HG03060 (cell line): ENCODE measurements around the gene EDEM1.
A peak's percentile ranks its signal among the peaks of the same experiment; 100 is the strongest.
"Not testable (repeated sequence)": the region's sequence is repeated elsewhere in the genome, so short reads cannot be mapped to it uniquely, and the experiment has no call there.

Experiments used
- ATAC-seq: cut with Tn5 transposase; IDR thresholded peaks from one replicate; pipeline ENCODE4 v1.9.1; 2021; ENCODE audit warnings: low read depth, moderate number of reproducible peaks; ENCODE audit not compliant: unreplicated experiment

EDEM1 gene

DNA sequence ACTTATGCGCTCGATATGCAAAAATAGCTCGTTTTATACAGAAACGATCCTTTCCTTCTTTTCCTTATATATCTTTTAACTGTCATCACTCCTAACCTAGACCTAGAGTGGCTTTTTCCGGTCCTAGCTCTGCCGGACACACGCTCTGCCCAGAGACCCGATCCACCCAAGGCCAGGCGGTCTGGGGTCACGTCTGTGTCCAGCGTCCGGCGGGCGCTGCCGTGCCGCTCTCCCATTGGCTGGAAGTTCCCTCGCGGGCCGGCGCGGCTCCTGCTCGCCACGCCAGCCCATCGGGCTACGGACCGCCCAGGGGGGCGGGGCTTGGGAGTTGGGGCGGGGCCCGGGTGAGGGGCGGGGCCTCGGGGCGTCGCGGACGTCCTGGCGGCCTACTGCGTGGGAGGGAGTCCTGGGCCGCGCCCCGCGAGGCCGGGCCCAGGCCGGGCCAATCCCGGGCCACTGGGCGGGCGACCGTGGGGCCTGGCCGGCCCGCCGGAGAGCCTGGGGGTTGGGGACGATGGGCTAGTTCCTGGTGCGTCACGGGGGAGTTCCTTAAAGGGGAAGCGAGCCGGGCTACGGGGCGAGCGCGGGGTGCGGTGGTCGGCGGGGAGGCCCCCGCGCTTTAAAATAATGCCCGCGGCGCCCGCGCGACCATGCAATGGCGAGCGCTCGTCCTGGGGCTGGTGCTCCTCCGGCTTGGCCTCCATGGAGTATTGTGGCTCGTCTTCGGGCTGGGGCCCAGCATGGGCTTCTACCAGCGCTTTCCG, at the start of gene EDEM1:
EDEM1 (plus strand) TSS at position 552 of the 764 bp plus-strand sequence; CDS start at position 651, 99 bp downstream.
- peak; percentile 34 for ATAC-seq

DNA sequence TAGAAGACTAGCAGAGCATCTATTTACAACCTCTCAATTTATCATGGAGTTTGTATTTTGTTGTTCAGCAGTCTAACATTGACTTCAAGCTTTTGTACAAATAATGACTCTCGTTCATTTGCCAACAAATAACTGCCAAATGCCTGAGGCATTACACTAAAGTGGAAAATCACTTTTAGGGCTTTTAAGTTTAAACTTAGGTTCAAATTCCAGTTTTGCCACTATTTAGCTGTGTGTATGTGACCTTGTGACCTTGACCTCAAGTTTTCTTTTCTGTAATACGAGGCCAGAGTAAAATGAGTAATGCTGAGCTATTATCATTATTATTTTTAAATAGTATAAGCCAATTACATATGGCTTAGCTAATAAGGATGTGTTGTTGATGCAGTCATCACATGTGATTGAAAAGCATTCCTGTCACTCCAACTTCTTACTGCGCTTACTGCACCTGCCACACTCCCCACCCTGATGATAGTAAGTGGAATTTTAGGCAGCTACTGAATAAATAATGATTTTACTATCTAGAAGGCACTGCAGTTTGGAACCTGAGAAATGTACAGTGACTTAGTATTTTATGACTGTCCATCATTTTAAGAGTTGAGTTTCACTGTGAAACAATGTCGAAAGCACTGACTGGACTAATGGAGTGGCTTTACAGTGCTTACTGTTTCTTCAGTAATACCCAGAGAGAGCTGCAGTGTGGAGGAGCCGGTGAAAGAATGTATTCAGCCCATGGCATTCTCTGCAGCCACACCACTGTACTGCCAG, 49.1 kb upstream of the EDEM1 start:
- no peak for ATAC-seq

DNA sequence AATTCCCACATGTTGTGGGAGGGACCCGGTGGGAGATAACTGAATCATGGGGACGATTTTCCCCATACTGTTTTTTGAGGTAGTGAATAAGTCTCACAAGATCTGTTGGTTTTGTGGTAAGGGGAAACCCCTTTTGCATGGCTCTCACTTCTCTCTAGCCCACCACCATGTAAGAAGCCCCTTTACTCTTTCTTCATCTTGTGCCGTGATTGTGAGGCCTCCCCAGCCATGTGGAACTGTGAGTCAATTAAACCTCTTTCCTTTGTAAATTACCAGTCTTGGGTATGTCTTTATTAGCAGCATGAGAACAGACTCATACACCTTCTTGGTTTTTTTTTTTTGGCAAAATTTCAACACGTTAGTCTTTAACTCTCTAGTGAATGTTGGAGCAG, 47.3 kb upstream of the EDEM1 start:
- peak; percentile 43 for ATAC-seq

DNA sequence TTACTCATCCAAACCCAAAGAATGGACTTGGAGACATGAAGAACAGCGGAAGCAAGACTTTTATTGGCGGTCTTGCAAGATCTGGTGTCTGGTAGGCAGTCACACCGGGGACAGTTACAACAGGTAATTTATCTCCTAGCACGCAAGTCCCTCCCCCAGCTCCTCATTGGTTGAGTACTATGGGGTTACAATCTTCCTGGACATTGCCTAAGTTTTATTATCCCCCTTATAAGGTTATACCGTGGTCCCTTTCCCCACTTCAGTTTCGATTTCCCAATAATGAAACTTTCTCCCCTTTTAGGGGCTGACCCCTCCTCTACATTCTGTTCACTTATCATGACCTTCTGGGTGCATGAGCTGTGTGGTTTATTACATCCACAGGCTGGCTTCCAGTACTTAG, 46.7 kb upstream of the EDEM1 start:
- no peak for ATAC-seq

DNA sequence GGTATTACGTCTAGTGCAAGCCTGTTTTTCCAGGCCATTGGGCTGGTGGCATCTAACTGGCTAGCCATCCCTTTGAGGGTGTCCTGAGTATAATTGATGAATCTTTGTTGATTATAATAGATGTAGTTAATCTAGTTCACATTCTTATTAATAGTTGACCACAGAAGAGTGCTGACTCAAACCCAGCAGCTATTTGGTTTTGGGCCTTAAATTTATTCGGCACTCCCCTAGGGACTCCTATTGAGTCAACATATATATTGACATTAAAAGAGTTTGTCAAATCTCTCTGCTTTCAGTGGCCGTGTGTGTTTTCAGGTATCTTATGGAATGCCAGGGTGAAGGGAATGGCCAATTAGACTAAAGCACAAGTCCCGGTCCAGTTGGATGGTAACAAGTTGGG, 45.7 kb upstream of the EDEM1 start:
- ATAC-seq = no peak

DNA sequence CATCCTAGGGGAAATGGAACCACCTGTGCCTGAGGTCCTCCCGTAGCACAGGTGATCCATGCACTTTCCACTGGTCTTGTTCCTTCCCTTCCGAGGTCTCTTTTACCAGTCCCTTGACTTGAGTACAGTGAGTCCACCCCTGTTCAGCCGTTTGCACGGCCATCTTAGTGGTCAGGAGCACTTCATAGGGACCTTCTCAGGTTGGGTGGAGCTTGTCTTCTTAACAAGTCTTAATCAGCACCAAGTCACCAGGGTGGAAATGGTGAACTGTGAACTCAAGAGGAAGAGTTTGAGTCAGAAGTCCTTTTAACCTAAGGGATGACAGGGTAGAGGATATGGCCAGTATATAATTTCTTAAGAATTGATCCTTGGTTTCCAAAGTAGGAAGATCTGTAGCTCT, 44.0 kb upstream of the EDEM1 start:
- no peak for ATAC-seq

DNA sequence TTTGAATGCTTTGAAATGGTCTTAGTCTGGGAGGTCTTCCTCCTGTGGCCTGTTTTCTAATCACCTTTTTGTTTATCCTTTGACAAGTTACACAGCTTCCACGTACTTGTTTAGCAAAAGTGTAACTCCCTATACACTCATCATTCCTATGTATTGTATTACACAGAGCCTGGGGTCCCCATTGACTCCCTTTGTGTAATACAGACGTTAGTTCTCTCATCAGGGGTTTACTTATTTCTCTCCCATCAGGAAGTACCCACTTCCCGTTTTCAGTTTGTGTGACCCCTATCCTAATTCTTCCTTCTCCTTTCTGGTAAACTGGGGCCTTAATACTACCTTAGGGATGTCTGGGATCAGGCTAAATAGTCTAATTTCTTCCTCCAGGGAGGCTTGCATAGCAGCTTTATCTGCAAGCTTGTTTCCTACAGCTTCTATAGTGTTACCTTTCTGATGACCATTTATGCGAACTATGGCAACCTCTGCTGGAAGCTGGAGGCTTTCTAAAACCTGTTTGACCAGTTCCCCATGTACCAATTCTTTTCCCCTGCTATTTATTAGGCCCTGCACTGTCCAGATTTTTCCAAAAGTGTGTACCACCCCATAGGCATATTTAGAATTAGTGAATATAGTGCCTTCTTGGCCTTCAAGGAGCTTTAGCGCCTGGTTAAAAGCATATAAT, 43.1 kb upstream of the EDEM1 start:
- ATAC-seq = no peak

DNA sequence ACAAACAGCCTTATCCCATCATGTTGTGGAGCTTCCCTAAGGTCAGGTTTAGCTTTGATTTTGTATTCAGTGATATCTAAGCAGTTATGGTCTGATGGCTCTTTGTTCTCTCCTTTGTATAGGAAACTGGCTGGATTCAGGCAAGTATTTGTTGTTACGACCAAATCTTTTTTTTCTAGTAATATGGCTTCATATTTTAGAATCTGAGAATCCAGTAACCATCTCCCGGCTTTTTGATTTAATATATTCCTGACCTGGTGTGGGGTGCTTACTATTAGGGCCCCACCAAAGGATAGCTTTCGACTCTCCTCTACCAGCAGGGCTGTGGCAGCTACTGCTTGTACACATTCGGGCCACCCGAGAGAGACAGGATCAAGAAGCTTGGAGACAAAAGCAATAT, 42.4 kb upstream of the EDEM1 start:
- ATAC-seq = no peak

DNA sequence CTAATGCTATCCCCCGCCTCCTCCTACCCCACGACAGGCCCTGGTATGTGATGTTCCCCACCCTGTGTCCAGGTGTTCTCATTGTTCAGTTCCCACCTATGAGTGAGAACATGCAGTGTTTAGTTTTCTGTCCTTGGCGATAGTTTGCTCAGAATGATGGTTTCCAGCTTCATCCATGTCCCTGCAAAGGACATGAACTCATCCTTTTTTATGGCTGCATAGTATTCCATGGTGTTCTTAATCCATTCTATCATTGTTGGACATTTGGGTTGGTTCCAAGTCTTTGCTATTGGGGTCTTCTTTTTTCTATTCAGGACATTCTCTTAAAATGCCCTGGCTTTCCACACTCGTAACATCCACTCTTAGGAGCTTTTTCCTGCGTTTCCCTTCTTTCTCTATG, 40.4 kb upstream of the EDEM1 start:
- not testable (repeated sequence) for ATAC-seq

DNA sequence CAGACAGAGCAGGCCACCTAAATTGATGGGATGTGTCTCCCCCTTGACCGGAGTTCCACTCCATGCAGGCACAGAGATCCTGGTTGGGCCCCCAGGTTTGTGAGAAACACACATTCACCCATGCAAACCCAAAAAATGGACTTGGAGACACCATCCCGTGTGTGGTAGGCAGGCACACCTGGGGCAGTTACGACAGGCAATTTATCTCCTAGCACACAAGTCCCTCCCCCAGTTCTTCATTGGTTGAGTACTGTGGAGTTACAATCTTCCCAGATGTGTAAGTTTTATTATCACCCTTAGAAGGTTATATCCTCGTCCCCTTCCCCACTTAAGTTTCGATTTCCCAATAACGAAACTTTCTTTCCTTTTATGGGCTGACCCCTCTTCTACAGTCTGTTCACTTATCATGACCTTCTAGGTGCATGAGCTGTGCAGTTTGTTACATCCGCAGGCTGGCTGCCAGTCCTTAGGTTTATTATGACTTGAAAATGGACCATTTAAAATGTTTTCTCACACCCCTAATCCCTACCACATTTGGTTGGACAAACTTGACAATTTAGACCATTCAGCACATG, 38.1 kb upstream of the EDEM1 start:
- ATAC-seq = no peak

DNA sequence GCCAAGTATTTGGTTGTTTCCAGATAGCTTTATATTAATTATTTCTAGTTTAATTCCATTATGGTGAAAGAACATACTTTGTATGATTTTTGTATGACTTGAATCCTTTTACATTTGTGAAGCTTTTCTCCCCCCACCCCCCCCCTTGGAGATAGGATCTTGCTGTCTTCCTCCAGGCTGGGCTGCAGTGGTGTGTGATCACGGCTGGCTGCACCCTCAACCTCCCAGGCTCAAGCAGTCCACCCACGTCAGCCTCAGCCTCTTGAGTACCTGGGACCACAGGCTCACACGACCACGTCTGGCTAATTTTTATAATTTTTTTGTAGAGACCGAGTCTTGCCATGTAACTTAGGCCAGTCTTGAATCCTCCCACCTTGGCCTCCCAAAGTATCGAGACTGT, 35.9 kb upstream of the EDEM1 start:
- ATAC-seq = no peak

DNA sequence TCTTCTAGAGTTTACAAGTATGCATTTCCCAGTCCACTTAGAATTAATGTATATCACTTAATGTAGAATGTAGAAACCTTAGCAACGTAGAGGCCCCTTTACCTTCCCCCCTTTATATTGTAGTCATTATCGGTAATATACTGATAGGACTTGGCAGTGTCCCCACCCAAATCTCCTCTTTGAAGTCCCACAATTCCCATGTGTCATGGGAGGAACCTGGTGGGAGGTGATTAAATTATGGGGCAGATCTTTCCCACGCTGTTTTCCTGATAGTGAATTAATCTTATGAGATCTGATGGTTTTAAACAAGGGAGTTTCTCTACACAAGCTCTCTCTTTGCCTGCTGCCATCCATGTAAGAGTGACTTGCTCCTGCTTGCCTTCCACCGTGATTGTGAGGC, 34.4 kb upstream of the EDEM1 start:
- no peak for ATAC-seq

DNA sequence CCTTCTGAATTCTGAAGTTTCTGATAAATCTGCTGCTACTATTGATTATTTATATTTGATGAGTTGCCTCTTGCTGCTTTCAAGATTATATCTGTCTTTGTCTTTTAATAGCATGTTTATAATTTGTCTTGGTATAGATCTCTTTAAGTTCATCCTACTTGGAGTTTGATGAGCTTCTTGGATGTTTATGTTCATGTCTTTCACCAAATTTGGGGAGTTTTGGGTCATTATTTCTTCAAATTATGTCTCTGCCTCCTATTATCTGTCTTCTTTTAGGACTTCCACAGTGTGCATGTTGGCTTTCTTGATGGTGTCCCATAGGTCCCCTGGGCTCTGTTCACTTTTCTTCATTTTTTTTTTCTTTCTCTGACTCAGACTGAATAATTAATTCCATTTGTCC, 32.3 kb upstream of the EDEM1 start:
- no peak for ATAC-seq

DNA sequence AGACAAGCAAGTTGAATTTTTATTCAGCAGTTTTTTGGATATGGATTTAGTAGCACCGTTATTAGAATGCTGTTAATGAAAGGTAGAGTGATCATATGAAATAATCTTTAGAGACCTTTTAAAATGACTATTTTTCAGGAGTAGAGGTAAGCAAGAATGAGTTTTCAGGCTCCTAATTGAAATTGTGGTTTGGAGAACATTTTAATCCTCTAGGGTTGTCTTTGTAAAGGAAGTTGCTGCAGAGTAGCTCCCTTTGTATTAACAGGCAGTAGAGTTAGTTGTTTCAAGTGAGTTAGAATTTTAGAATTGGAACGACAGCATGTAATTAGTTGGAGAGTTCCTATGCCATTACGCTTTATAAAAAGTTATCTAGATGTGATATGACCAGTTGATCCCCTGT, 27.2 kb upstream of the EDEM1 start:
- ATAC-seq = no peak

DNA sequence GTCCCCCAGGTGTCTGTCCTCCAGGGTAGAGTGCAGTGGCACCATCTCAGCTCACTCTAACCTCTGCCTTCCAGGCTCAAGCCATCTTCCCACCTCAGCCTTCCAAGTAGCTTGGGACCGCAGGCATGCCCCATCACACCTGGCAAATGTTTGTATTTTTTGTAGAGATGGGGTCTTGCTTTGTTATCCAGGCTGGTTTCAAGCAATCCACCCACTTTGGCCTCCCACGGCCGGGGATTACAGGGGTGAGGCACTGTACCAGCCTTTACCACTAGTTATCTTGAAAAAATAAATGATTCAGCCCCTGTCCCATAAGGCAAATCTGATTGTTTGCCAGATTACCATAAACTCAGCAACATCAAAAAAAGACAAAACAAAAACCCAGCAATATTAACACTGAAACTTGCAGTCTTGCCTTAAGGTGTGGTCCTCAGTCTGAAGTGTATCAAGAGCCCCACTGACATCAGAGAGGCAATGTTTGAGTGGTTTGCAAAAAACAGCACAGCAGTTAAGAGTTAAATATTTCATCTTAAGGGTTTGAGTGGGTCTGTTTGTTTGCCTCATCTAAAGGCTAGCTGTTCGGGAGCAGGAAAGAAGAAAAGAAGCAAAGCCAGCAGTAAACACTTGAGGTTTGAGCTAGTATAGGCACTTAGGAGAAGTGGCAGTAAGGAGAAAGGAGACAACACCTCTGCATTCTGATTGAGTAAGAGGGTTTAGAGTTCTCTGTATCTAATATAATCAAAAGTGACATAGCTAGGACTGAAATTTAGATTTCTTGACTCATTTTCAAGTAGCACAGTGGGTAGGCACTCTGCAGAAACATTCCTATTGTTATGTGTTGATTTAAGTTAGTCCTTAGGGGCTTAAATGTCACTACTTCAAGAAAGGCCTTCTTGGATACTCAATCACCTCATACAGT, 26.3 kb upstream of the EDEM1 start:
- no peak for ATAC-seq

DNA sequence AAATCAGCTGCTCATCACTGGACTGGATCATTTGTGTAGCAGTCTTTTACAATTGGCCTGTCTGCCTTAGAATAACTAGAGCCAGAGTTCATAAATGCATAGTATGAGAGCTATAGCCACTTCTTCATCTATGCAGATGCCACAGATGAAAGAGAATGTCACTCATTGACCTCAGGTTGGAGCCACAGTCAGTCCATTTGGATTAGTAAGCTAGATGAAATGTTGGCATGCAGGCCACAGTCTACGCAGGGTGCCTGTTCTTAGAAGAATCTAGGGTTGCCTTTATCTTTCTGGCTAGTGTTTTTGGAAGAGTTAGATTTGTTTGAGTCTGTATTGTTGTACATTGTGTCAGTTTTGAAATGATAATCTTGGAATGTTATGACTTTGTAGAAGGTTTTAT, 25.4 kb upstream of the EDEM1 start:
- ATAC-seq = no peak

DNA sequence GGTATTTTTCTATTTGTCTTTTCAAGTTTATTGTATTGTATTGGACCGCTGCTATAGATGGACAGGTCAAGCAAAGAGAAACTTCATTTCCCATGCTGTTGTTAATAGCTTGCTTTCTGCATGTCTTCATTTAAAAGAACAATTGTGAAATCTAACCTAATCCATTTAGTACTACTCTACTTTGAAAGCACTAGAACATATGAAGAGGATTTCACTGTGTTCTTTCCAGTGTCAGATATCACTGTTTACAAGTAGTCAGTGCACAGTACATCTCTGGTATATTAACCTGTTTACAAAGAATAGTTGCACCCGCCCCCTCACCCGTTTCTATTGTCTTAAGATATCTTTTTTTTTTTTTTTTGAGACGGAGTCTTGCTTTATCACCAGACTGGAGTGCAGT, 21.8 kb upstream of the EDEM1 start:
- ATAC-seq = no peak

DNA sequence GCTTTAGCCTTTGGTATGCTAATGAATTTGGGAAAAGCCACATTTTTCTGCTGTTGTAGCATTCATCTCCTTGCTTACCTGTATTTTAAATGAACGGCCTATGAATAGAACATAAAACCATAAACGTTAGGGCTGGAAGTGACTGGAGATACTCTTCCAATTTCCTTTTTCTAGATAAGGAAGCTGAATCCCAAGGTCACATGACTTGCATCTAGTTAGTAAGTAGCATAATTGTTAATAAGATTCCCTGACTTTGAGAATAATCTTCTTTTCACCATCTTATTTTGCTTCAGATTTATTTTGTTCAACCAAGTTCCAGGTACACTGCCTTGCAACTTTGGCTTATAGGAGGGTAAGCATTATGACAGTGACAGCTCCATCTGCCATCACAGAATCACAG, 20.7 kb upstream of the EDEM1 start:
- ATAC-seq = no peak

DNA sequence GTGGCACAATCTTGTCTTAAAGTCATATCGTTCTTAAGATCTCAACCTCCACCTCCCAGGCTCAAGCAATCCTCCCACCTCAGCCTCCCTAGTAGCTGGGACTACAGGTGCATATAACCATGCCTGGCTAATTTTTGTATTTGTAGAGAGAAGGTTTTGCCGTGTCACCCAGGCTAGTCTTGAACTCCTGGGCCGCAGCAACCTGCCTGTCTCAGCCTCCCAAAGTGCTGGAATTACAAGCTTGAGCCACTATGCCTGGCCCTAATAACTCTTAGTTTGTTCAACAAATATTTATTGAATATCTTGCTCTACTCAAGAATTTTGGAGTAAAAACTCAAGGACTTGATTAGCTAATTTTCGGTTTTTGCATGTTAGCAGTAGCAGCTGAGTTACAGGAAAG, 19.4 kb upstream of the EDEM1 start:
- ATAC-seq = no peak

DNA sequence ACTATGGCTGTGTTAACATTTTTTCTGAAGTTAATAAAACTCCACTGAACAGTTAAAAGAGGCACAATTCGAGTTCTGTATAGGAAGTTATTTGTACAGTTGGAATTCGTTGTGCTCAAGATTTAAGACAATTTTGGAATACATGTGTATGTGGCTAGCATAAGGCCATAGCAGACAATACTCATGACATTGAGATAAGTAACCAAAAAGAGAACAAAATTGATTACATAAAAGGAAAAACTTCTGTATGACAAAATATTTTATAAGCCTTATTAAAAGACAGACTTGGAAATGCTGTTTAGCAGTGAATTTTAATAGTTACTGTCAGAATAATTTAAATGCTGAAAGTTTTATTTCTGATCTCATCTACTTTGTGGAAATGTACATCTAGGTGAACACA, 17.7 kb upstream of the EDEM1 start:
- ATAC-seq = no peak
